Measurements from ENCODE around the gene TMEM254.

DNA sequence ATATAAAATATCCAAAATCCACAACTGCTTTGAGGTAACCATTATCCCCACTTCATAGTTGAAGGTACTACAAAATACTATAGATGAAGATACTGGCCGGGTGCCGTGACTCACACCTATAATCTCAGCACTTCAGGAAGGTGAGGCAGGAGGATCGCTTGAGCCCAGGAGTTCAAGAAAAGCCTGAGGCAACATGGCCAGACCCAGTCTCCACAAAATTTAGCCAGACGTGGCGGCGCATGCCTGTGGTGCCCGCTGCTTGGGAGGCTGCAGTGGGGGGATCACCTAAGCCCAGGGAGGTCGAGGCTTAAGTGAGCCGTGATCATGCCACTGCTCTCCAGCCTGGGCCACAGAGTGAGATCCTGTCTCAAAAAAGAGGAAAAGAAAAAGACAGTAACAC lies 21.7 kb downstream of the TMEM254 start:
- TF ChIP-seq, protein P1, sequence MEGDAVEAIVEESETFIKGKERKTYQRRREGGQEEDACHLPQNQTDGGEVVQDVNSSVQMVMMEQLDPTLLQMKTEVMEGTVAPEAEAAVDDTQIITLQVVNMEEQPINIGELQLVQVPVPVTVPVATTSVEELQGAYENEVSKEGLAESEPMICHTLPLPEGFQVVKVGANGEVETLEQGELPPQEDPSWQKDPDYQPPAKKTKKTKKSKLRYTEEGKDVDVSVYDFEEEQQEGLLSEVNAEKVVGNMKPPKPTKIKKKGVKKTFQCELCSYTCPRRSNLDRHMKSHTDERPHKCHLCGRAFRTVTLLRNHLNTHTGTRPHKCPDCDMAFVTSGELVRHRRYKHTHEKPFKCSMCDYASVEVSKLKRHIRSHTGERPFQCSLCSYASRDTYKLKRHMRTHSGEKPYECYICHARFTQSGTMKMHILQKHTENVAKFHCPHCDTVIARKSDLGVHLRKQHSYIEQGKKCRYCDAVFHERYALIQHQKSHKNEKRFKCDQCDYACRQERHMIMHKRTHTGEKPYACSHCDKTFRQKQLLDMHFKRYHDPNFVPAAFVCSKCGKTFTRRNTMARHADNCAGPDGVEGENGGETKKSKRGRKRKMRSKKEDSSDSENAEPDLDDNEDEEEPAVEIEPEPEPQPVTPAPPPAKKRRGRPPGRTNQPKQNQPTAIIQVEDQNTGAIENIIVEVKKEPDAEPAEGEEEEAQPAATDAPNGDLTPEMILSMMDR (conservative IDR thresholded peaks at IDR 0.05 in 1 of 2, IDR thresholded peaks at IDR 0.05 in 1 of 2; ENCODE audit: extremely low read depth in 1 of 2, insufficient read depth in 1 of 2, low read depth in 1 of 2, low read length in 2 of 2), result no peak
- TF ChIP-seq EZH2 (IDR thresholded peaks at IDR 0.05; ENCODE audit: borderline replicate concordance, low read length), result no peak

Data from mammary epithelial cell (primary cell).